HG03521 (cell line): ENCODE results near the gene DHCR7.
A peak's percentile ranks its signal among the peaks of the same experiment; 100 is the strongest.

Experiments
- ATAC-seq: cut with Tn5 transposase; IDR thresholded peaks from one replicate; pipeline ENCODE4 v1.9.1; 2021; ENCODE audit warnings: mild to moderate bottlenecking, moderate library complexity; ENCODE audit not compliant: unreplicated experiment

The DHCR7 gene

DNA sequence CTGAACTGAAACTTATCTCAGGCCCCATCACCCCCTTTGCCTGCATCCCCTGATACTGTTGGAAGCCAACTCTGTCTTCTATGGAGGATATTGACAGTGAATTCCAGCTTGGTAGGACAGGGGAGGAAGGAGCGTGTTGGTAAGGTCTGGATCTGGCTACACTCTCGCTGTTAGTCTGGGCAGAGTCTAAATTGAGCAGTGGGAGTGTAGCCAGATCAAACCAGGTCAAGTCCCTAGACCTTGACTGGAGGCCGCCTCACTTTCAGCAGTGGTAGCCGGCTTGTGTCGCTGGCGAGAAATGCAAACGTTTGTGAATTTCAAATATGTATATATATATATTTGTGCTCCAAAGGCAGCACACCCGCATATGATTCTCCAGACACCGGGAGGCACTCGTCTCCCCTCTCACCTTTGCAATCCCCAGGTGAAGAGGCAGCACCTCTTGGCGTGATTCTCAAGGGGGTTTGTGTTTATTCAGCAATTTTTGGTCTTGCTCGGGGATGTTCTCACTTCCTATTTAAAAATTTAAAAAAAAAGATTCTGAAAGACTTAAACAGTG, 26.7 kb downstream of the DHCR7 start:
- no peak for ATAC-seq

DNA sequence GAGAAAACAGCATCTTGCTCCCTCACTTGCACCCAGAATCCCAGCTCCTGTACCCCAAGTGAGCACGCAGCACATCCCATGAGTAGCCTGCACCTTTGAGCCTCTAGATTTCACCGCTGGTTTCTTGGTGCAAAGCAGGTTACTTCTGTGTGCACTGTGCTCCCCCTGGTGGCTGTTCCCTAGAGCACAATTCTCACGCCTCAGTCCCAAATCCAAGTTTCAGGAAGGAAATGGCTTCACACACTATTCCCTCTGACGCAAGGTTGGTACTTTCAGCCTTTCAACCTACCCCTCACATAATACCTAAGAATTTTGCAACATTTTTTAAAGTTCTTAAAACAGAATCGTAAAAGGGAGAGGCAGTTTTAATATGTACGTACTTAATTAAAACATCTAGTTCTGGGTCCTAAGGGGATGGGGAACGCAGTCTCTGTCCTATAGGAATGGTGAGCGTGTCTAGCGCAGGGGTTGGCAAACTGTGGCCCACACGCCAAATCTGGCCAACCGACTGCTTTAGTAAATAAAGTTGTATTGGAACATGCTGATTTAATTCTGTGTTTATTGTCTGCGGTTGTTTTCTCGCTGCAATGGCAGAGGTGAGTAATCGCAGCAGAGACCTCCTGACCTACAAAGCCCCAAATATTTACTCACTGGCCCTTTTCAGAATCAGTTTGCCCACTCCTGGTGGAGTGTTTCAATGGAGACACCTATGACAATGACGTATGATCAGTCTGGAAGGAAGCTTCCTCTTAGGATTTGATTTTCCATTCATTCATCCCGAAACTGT, 27.5 kb downstream of the DHCR7 start:
- ATAC-seq: no peak

DNA sequence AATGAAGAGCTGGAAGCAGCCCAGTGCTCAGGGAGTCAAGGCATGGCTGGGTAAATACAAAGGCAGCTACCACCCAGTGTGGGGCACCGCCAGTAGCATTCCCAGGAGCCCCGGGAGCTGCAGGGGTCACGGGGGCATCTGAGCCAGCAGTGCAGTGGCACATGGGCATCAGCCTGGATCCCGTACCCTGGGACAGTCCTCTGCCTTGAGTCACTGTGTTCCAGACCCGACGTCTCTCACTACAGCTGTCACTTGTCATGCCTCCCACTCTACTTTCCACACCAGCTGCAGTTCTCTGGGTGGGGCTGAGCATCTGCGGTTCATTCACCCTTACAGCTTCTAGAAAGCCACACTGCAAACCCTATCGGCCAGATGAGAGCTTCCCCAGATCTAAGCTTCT, 29.6 kb downstream of the DHCR7 start:
- ATAC-seq: peak; percentile 83

DNA sequence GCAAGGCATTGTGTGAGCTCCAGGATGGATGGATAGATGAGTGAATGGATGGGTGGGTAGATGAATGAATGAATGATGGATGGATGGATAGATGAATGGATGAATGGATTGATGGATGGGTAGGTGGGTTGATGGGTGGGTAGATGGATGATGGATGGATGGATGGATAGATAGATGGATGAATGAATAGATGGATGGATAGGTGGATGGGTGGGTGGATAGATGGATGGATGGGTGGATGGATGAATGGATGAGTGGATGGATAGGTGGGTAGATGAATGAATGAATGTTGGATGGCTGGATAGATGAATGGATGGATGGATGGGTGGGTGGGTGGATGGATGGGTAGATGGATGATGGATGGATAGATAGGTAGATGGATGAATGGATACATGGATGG, 33.5 kb downstream of the DHCR7 start:
- no peak for ATAC-seq

DNA sequence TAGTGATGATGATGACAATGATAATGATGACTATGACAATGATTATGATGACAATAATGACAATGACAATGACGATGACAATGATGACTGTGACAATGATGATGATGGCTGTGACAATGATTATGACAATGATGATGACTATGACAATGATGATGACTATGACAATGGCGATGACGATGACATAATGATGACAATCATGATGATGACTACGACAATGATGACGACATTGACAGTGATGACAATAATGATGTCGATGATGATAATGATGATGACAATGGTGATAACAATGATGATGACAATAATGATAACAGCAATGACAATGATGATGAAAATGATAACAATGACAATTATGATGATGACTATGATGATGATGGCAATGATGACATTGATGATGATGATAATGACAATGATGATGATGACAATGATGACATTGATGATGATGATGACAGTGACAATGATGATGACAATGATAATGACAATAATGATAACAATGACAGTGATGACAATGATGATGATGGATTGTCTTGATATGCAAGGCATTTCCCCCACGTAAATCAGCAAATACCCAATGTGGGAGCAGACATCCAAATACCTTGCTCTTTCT, 37.7 kb downstream of the DHCR7 start:
- no peak for ATAC-seq

DNA sequence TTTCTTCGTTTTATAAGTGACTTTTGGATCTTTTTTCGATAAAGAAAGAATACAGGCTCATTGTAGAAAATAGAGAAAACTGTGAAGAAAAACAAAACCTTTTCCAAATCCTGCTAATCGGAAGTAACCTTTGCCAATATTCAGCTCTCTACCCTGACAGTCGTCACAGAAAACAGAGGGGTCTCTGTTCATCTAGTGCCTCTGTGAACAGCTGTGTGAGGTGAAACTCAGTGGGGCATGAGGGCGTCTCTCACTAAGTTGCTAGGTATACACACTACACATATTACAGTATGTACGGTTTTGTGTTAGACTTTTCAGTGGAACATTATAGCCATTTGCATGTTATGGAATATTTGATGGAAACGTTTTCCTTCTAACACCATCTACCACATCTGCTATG, 39.4 kb downstream of the DHCR7 start:
- ATAC-seq: no peak

DNA sequence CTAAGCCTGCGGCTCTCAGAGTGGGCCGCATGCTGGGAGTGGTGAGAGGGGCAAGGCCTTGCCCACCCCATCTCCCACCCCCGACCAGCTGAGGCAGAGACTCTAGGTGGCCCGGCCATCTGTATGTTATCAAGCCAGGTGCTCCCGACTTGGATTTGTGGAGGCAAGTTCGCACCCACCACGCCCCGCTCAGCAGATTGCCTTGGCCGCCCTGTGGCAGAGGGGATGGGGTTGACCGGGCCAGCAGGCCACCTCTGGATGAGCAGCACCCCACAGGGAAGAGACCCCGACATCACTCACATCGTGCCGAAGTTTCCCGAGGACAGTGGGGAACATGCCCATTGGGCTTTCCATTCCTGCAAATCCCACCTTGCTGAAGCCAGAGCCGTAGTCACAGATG, 40.8 kb downstream of the DHCR7 start:
- ATAC-seq: no peak

DNA sequence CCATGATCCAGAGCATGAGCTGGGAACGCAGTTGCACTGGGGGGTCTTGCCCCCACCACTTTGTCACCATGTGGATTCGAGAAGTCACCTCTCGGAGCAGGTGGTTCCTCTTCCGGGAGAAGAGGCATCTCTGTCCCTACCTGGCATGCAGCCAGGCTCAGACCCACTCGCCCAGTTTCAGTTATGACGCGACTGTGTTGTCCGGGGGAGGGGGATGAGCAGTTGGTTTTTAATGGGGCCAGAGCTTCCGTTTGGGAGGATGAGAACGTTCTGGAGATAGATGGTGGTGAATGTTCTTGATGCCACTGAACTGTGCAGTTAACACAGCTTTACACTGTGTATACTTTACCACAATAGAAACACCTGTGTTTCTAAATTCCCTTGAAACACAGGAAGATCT, 41.5 kb downstream of the DHCR7 start:
- ATAC-seq: no peak

DNA sequence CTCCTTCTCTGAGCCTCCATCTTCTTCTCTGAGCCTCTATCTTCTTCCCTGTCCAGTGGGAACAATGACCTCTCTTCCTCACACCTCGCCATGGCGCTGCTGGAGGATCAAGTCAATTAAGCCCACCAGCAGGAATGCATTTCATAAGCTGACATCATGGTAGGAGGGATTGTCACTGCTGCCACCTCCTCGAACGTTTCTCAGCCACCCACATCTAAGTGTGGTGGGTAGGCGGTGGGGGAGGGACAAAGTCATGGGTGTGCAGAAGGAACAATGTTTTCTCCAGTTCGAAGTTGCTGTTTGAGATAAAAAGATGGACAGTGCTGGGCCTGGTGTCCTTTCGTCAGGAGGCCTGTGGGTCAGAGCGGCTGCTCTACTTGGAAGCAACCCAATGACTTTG, 44.0 kb downstream of the DHCR7 start:
- ATAC-seq: no peak

DNA sequence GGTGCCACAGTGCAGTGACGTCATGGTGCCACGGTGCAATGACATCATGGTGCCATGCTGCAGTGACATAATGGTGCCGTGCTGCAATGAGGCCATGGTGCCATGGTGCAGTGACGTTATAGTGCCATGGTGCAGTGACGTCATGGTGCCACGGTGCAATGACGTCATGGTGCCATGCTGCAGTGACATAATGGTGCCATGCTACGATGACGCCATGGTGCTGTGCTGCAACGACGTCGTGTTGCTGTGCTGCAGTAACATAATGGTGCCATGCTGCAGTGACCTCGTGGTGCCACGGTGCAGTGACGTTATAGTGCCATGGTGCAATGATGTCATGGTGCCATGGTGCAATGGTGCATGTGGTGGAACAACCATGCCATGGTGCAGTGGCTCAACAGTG, 45.3 kb downstream of the DHCR7 start:
- no peak for ATAC-seq

DNA sequence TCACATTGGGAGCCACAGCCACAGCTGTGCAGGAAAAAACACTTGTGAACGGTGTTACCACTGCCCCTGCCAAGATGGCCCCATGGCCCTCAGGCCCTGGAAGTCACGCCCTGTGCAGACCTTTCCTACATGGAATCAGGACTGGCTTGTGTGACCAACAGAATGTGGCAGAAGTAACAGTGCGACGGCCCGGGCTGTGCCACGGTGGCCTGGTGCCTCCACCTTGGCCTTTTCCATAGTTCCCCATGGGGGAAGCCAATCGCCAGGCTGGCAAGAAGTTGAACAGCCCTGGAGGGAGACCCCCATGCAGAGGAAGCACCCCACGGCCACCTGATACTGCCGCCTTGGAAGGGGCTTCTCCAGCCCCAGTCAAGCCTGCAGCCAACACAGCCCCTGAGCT, 48.0 kb downstream of the DHCR7 start:
- ATAC-seq: no peak

DNA sequence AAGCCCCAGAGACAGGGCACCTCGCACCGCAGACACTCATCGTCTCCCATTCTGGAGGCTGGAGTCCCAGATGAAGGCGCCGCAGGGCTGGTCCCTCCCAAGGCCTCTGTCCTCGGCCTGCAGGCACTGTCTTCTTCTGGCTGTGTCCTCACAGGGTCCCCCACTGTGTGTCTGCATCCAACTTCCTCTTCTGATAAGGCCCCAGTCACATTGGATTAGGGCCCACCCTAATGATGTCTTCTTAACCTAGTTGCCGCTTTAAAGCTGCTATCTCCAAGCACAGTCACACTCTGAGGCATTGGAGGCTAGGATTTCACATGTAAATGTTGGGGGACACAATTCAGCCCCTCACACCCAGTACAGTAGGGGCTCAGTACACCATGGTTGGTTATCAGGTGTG, 48.9 kb downstream of the DHCR7 start:
- no peak for ATAC-seq

DNA sequence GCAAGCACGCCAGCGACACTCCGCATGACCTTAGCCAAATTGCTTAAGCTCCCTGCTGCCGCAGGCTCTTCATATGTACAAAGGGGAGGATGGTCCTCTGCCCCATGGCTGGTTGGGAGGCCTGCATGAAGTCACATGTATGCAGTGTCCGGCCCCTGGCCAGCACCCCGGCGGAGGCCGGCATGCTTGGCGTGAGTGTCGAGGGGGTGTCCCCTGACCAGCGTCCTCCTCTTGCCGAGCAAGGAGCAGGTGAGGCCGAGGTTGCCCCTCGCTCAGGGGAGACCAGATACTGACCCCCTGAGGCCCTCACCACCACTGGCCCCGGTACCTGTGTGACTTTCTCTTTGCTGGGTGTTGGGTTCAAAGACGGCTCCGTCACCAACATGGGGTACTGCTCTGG, 50.2 kb downstream of the DHCR7 start:
- no peak for ATAC-seq

DNA sequence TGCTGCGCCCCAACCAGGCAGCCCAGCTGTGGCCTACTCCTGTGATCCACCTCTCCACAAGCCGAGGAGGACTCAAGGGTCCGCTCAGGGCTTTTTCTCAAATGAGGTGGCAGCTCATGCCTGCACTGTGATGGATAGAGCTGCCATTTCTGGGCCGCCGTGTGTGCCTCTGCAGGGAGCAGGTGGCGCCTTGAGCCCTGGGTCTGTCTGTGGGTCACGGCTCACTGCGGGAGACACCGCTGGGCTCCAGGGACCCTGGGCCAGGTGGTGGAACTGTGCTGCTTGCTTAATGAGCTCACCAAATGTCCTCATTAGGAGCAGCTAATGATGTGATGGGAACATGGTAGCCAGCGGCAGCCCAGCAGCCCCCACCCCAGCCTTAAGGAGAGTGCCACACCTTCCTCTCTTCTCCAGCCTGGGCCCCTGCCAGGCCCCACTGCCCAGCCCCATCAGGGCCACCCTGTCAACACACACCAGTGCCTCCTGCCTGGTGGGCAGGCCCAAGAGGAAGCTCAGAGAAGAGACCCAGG, 50.8 kb downstream of the DHCR7 start:
- ATAC-seq: no peak

DNA sequence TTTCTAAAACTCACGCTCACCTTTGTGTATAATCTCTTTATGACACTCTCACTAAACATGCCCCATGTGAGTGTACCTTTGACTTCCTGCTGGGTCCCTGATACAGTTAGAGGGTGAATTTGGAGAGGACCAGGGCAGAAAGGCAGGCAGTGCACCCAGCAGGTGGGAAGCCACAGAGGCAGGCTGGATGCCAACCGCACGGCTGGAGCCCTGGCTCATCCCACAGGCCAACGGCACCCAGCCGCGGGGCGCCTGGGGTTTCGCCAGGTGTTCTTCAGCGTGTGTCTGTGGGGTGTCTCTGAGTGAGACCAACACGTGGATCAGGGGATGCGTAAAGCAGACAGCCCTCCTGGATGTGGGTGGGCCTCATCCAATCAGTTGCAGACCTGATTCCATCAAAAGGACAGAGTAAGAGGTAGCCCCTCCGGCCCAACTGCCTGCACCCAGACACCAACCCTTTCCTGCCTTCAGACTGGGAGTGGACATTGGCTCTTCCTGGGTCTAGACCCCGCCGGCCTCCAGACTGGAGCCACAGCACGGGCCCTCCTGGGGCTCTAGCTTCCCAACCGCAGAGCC, 51.6 kb downstream of the DHCR7 start:
- no peak for ATAC-seq

DNA sequence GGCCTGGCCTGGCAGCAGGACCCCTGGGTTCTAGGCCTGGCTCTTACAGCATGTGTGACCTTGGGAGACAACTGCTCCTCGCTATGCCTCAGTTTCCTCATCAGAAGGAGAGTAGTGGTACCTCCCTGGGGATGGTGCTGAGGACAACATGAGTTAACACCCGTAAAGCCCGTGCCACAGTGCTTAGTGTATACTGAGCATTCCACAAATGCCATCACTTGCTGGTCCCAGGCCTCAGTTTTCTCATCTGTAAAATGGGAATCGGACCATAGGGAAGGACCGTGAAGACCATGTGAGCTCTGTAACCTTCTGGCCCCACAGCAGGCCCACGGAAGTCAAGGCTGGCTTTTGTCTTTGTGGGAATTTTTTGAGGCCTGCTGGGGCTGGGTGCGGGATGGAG, 52.4 kb downstream of the DHCR7 start:
- ATAC-seq: no peak

DNA sequence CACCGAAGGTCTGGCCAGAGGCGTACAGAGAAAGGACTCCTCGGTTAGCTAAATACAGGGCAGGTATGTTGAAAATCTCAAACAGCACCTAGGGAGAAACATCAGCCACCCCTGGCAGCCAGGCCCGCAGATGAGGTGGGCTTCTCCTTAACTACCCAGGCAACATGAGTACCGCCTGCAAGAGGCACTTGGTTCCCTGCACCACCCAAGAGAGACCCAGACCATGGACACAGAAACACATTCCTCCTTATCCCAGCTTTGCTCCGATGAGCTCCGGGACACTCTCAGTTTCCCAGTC, 53.0 kb downstream of the DHCR7 start:
- ATAC-seq: no peak

DNA sequence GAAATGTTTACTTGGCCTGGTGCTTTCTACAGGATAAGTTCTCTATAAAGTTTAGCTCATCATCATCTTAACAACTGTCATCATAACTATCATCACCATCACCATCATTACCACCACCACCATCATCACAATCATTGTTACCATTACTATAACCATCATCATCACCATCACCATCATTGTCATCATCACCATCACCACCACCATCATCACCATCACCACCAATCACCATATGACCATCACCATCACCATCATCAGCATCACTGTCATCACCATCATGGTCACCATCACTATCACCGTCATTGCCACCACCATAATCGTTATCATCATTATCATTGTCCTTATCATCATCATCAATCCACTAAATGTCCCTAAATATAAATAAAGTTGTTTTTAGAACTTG, 54.9 kb downstream of the DHCR7 start:
- ATAC-seq: no peak

DNA sequence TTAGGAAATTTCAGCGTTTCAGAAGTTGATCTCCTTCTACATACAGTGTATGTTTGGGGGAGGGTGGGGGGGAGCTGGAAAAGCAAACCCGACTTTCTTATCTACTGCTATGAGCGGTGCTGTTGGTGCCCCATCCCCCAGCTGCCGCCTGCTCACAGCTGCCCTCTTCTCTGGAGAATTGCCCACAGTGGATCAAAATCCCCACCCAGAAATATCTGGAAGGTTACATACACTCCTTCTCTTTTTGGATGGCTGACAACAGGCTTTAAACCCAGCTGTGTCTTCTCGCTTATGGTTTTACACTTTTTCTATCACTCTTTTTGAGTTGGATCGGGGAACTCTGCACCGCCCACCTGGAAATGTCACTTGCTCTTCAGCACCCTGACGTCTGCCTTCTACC, 56.4 kb downstream of the DHCR7 start:
- ATAC-seq: no peak

DNA sequence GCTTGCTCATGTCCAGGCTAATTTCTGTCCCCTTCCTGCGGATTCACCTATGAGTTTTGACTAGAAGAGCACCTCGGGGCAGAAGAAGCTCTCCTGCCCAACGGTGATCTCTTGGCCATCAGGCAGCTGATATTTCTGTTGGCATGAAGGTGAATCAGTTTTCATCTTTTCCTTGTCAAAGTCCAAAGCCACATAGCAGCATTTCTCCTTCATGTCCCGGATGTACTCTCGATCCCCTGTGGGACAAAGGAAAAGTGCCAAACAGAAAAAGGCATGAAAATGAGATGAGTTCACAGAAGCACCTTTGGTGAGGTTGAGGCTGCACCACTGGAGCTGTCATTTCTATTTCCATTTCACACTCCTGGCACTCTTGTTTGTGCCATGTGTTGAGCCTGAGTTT, 56.8 kb downstream of the DHCR7 start:
- no peak for ATAC-seq

DNA sequence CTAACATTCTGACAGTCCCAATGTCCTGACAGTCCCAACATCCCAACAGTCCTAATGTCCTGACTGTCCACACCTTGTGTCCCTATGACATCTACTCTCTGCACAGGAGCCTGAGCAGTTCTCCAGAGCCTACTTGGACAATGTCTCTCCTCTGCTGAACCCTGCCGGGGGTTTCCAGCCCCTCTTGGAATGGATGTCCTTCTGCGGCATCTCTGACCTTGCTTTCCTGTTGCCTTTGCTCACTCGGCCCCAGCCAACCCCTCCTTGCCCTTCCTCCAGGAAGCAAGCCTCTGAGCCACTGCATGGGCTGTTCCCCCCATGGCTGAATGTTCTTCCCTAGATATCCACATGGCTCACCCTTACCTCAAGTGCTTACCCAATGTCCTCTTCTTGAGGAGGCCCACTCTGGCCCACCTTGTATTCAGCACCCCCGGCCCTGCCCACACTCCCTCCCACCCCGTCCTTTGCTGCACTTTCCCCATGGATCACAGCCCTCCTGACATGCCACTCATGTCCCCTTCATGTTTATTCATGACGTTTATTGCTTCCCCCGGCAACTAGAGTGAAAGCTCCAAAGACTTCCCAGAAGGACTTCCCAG, 59.5 kb downstream of the DHCR7 start:
- no peak for ATAC-seq
